Brain pericyte (primary cell): Measurements from ENCODE around the gene SPRYD3.

Experiments
- DNase-seq: peaks from one replicate; pipeline ENCODE4 v3.0.0-alpha.2; 2012; ENCODE audit warnings: low read depth, low spot score

Gene SPRYD3

GRCh38 chr12:53063708-53064612 lies 15.2 kb downstream of the SPRYD3 start:
- DNase-seq, result peak; percentile 81

- DNase-seq, result no peak
These were observed 16.0 kb downstream of the SPRYD3 start for GRCh38 chr12:53062977-53063707.

- no peak for DNase-seq
These were observed 16.9 kb downstream of the SPRYD3 start for GRCh38 chr12:53062011-53062961.

GRCh38 chr12:53061404-53062010 lies 17.7 kb downstream of the SPRYD3 start:
- no peak for DNase-seq

GRCh38 chr12:53060721-53061276 lies 18.4 kb downstream of the SPRYD3 start:
- no peak for DNase-seq

- DNase-seq, result no peak
These were observed 19.0 kb downstream of the SPRYD3 start for GRCh38 chr12:53060064-53060720.

- no peak for DNase-seq
These were observed 19.6 kb downstream of the SPRYD3 start for GRCh38 chr12:53059434-53060063.

- no peak for DNase-seq
These were observed 20.3 kb downstream of the SPRYD3 start for GRCh38 chr12:53058674-53059433.

- no peak for DNase-seq
These were observed 21.2 kb downstream of the SPRYD3 start for GRCh38 chr12:53057816-53058500.

- DNase-seq, result no peak
These were observed 22.3 kb downstream of the SPRYD3 start for GRCh38 chr12:53056901-53057300.

GRCh38 chr12:53056296-53056695 lies 22.9 kb downstream of the SPRYD3 start:
- DNase-seq, result no peak

- no peak for DNase-seq
These were observed 23.5 kb downstream of the SPRYD3 start for GRCh38 chr12:53055471-53056266.

GRCh38 chr12:53054112-53054878 lies 24.9 kb downstream of the SPRYD3 start:
- DNase-seq, result no peak

- no peak for DNase-seq
These were observed 25.7 kb downstream of the SPRYD3 start for GRCh38 chr12:53053218-53054111.

GRCh38 chr12:53052419-53053217 lies 26.6 kb downstream of the SPRYD3 start:
- no peak for DNase-seq
